ENCODE results near the gene PTGR2. TPM values are rescaled to one million over a fixed set of nuclear protein-coding genes. Genes with fewer than 3 reads are reported as not detected.

Gene PTGR2
- total RNA-seq, 4 donors from 2014 or later: 3.3 to 34.6 (median 5.4) TPM

GRCh38 chr14:73870525-73871235, 19.0 kb downstream of the PTGR2 start:
- no peaks in the 10 kb centered on the region for H3K4me1 ChIP-seq
- no peaks in the 10 kb centered on the region for H3K9me3 ChIP-seq
- H3K36me3 ChIP-seq: peaks cover 0 to 33% of the 10 kb centered on the region in 2 donors
- no peaks in the 10 kb centered on the region for H3K27me3 ChIP-seq
- no peak overlapping the region for H3K4me3 ChIP-seq
- ATAC-seq: no peak
- TF ChIP-seq POLR2AphosphoS5 (IDR thresholded peaks at IDR 0.05) (no peak), POLR2A (IDR thresholded peaks at IDR 0.05) (no peak), CTCF (IDR thresholded peaks at IDR 0.05) (no peak), EP300 (IDR thresholded peaks at IDR 0.05) (no peak)
- H3K27ac ChIP-seq: no peak overlapping the region
- 93 to 96% methylated on average over 2 of the region's 2 CpGs for WGBS, 2 donors (ENCODE audit: low coverage in 1 of 2)

- Histone ChIP-seq H3K27me3 (no peaks in the 10 kb centered on the region), H3K4me1 (no peaks in the 10 kb centered on the region), H3K9me3 (no peaks in the 10 kb centered on the region), H3K4me3 (no peak overlapping the region), H3K36me3 (peaks cover 0 to 28% of the 10 kb centered on the region in 2 donors), H3K27ac (no peak overlapping the region)
- TF ChIP-seq POLR2AphosphoS5 (IDR thresholded peaks at IDR 0.05) (no peak), CTCF (IDR thresholded peaks at IDR 0.05) (no peak), POLR2A (IDR thresholded peaks at IDR 0.05) (no peak), EP300 (IDR thresholded peaks at IDR 0.05) (no peak)
- 79 to 87% methylated on average over 3 of the region's 3 CpGs for WGBS, 2 donors (ENCODE audit: low coverage in 1 of 2)
- no peak for ATAC-seq
These were observed 22.0 kb downstream of the PTGR2 start for GRCh38 chr14:73873660-73874059.

- Histone ChIP-seq H3K27ac (no peak overlapping the region), H3K4me3 (no peak overlapping the region), H3K9me3 (no peaks in the 10 kb centered on the region), H3K36me3 (peaks cover 0 to 32% of the 10 kb centered on the region in 2 donors), H3K27me3 (no peaks in the 10 kb centered on the region), H3K4me1 (no peaks in the 10 kb centered on the region)
- WGBS, 2 donors (ENCODE audit: low coverage in 1 of 2): 68 to 90% methylated on average over 3 of the region's 3 CpGs
- no peak for ATAC-seq
- TF ChIP-seq EP300 (IDR thresholded peaks at IDR 0.05) (no peak), POLR2AphosphoS5 (IDR thresholded peaks at IDR 0.05) (no peak), CTCF (IDR thresholded peaks at IDR 0.05) (no peak), POLR2A (IDR thresholded peaks at IDR 0.05) (no peak)
These were observed 26.2 kb downstream of the PTGR2 start for GRCh38 chr14:73877790-73878189.

GRCh38 chr14:73878436-73878835, 26.8 kb downstream of the PTGR2 start:
- Histone ChIP-seq H3K27ac (no peak overlapping the region), H3K36me3 (peaks cover 0 to 27% of the 10 kb centered on the region in 2 donors), H3K27me3 (no peaks in the 10 kb centered on the region), H3K4me3 (no peak overlapping the region), H3K9me3 (no peaks in the 10 kb centered on the region), H3K4me1 (no peaks in the 10 kb centered on the region)
- no peak for TF ChIP-seq POLR2AphosphoS5 (IDR thresholded peaks at IDR 0.05)
- TF ChIP-seq POLR2A (IDR thresholded peaks at IDR 0.05): no peak
- TF ChIP-seq CTCF (IDR thresholded peaks at IDR 0.05): no peak
- no peak for TF ChIP-seq EP300 (IDR thresholded peaks at IDR 0.05)
- WGBS, 2 donors (ENCODE audit: low coverage in 1 of 2): 63 to 84% methylated on average over 5 to 6 of the region's 6 CpGs
- no peak for ATAC-seq

GRCh38 chr14:73879027-73879426, 27.4 kb downstream of the PTGR2 start:
- Histone ChIP-seq H3K9me3 (no peaks in the 10 kb centered on the region), H3K27me3 (no peaks in the 10 kb centered on the region), H3K4me3 (no peak overlapping the region), H3K36me3 (peaks cover 0 to 25% of the 10 kb centered on the region in 2 donors), H3K27ac (no peak overlapping the region), H3K4me1 (no peaks in the 10 kb centered on the region)
- 40 to 56% methylated on average over 1 of the region's 1 CpG for WGBS, 2 donors (ENCODE audit: low coverage in 1 of 2)
- ATAC-seq: no peak
- TF ChIP-seq EP300 (IDR thresholded peaks at IDR 0.05) (no peak), CTCF (IDR thresholded peaks at IDR 0.05) (no peak), POLR2AphosphoS5 (IDR thresholded peaks at IDR 0.05) (no peak), POLR2A (IDR thresholded peaks at IDR 0.05) (no peak)
